ENCODE data around the gene LRRN2.

DNA sequence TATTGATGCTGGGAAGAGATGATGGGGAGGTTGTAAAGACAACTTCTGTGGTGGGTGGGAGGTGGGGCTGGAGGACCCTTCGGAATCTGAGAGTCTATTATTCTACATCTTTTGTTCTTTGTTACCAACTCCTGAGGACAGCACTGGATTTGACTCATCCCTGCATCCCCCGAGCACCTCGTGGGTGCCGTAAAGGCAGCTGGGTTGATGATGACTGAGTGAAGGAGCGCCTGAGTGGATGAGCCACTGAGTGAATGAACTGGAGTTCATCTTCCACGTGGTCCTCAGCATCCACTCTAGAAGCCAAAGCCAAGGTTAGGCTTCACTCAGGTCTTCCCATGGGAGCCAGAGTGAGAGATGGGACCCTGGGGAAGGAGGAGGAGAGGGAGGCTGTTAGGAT, 77.6 kb downstream of the LRRN2 start:
- TF ChIP-seq, protein P1, sequence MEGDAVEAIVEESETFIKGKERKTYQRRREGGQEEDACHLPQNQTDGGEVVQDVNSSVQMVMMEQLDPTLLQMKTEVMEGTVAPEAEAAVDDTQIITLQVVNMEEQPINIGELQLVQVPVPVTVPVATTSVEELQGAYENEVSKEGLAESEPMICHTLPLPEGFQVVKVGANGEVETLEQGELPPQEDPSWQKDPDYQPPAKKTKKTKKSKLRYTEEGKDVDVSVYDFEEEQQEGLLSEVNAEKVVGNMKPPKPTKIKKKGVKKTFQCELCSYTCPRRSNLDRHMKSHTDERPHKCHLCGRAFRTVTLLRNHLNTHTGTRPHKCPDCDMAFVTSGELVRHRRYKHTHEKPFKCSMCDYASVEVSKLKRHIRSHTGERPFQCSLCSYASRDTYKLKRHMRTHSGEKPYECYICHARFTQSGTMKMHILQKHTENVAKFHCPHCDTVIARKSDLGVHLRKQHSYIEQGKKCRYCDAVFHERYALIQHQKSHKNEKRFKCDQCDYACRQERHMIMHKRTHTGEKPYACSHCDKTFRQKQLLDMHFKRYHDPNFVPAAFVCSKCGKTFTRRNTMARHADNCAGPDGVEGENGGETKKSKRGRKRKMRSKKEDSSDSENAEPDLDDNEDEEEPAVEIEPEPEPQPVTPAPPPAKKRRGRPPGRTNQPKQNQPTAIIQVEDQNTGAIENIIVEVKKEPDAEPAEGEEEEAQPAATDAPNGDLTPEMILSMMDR (IDR thresholded peaks at IDR 0.05), result no peak
- no peak for TF ChIP-seq POLR2A (IDR thresholded peaks at IDR 0.05)
